Cardiac muscle cell (in vitro differentiated cells and primary cell): ENCODE measurements around the gene CDNF. TPM values are rescaled to one million over a fixed set of nuclear protein-coding genes. Genes with fewer than 3 reads are reported as not detected.

ENCODE experiments used
- DNase-seq, 2 donors: peaks; one replicate each; pipeline versions ENCODE4 v3.0.0 to v3.0.0-alpha.2; 2010 to 2017; ENCODE audit warnings: low read depth in 1 of 2, low spot score in 1 of 2
- H3K27ac ChIP-seq: fragments of 200-600 bp; sonication (generic); 2 replicates; pipeline ENCODE4 v1.5.1; 2016
- H3K27me3 ChIP-seq: fragments of 200-600 bp; sonication (generic); 2 replicates; pipeline ENCODE4 v1.6.0; 2016; ENCODE audit warnings: control low read depth
- H3K36me3 ChIP-seq: fragments of 200-600 bp; sonication (generic); 2 replicates; pipeline ENCODE4 v1.5.1; 2016; ENCODE audit warnings: control low read depth
- H3K4me1 ChIP-seq: fragments of 200-600 bp; sonication (generic); 2 replicates; pipeline ENCODE4 v1.8.1; 2017; ENCODE audit warnings: low read depth, mild to moderate bottlenecking, mixed run types
- H3K4me3 ChIP-seq: fragments of 200-600 bp; sonication (generic); 2 replicates; pipeline ENCODE4 v1.5.1; 2016; ENCODE audit warnings: mild to moderate bottlenecking
- H3K9me3 ChIP-seq: fragments of 200-600 bp; sonication (generic); 2 replicates; pipeline ENCODE4 v1.5.1; 2017; ENCODE audit warnings: low read depth, mild to moderate bottlenecking, control low read depth
- CTCF ChIP-seq: IDR thresholded peaks from 2 replicates; pipeline ENCODE4 v1.5.1; 2012; ENCODE audit warnings: low read depth, mild to moderate bottlenecking, low read length
- polyA plus RNA-seq: library from polyadenylated mRNA; unstranded; fragments of >200 nt; fragmentation: Nextera tagmentation; extraction: Ambion mirVana; gene quantifications from 2 replicates; pipeline ENCODE4 v1.2.1, GENCODE V29; 2016
- total RNA-seq: library from RNA; depleted of rRNA; stranded (reverse); fragments of >200 nt; gene quantifications from 2 replicates; pipeline ENCODE4 v1.2.3, GENCODE V29; 2016

CDNF gene
- total and polyA plus RNA-seq, 2 experiments from 2014 or later = 1.4 to 4.1 TPM

DNA sequence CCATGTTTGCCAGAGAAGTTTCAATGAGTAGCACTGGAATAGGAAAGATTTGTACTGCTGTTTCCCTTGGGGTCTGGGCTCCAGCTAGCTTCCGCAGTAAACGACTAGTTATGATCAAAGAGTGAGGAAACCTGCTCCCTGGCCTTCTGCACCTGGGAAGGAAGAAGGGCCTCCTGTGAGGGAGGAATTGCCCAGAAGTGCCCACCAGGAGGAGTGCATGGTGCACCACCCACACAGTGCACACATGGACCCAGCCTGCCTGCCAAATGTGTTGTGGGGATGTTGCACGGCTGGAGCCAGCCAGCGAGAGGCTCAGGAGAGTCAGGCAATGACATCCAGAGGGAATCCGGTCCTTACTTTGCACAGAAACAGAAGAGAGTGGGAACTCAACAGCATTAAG, 36.1 kb downstream of the CDNF start:
- H3K27ac ChIP-seq = no peak overlapping the region
- no peaks in the 10 kb centered on the region for H3K9me3 ChIP-seq
- H3K36me3 ChIP-seq = no peaks in the 10 kb centered on the region
- peak in 1 of 2 donors; percentile 20 for DNase-seq
- peak; percentile 6 for TF ChIP-seq CTCF
- H3K27me3 ChIP-seq = peaks cover 4% of the 10 kb centered on the region
- no peak overlapping the region for H3K4me3 ChIP-seq
- H3K4me1 ChIP-seq = no peaks in the 10 kb centered on the region

DNA sequence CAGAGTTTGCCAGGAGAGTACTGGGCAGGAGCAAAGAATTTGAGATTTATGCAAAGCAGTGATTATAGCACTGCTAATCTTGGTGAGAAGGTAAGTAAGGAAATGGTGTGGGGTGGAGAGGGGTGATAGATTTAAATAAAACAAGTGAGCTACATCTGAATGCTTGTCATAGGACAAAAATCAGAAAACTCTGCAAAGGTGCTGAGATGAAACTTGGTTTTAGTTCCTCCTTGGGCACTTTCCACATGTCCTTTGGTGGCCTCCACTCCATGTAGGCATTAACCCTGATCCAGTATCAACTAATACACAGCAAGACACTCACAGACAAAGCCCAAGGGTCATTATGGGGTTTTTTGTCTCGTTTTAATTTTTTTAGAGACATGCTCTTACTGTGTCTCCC, 37.4 kb downstream of the CDNF start:
- Histone ChIP-seq H3K4me1 (no peaks in the 10 kb centered on the region), H3K4me3 (no peak overlapping the region), H3K27me3 (peaks cover 4% of the 10 kb centered on the region), H3K9me3 (no peaks in the 10 kb centered on the region), H3K27ac (no peak overlapping the region), H3K36me3 (no peaks in the 10 kb centered on the region)
- no peak for TF ChIP-seq CTCF
- DNase-seq = no peak

DNA sequence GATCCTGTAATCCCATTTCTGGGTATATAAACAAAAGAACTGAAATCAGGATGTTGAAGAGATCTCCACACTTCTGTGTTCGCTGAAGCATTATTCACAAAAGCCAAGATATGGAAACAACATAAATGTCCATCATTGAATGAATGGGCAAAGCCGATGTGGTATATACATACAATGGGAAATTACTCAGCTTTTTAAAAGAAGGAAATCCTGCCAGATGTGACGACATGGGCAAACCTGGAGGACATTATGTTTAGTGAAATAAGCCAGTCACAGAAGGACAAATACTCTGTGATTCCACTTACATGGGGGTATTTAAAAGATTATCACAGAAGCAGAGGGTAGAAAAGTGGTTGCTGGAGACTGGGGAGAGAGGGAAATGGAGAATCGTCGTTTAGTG, 39.2 kb downstream of the CDNF start:
- Histone ChIP-seq H3K27ac (no peak overlapping the region), H3K36me3 (no peaks in the 10 kb centered on the region), H3K9me3 (no peaks in the 10 kb centered on the region), H3K4me3 (no peak overlapping the region), H3K4me1 (no peaks in the 10 kb centered on the region), H3K27me3 (peaks cover 4% of the 10 kb centered on the region)
- DNase-seq = no peak
- no peak for TF ChIP-seq CTCF

DNA sequence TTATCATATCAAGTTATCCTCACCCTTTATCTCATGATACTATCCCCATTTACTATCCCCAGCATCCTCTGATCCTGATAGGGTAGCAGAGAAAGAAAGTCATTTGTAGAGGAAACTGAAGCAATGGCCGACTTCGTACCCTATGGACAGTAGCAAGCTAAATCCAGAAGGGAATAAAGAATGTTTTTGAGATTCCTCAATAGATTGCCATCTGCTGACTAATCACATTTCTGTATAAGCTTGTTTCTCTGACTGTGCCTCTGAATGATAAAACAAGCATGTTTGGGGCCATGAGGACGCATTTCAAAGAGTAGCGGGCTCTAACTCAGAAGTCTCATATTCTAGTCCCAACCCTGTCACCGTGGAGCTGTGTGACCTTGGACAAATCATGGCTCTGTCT, 49.9 kb downstream of the CDNF start:
- H3K9me3 ChIP-seq = no peaks in the 10 kb centered on the region
- H3K27ac ChIP-seq = no peak overlapping the region
- TF ChIP-seq CTCF = no peak
- H3K4me1 ChIP-seq = no peaks in the 10 kb centered on the region
- no peaks in the 10 kb centered on the region for H3K36me3 ChIP-seq
- H3K4me3 ChIP-seq = no peak overlapping the region
- H3K27me3 ChIP-seq = no peaks in the 10 kb centered on the region
- DNase-seq = no peak

- Histone ChIP-seq H3K4me3 (no peak overlapping the region), H3K27me3 (no peaks in the 10 kb centered on the region), H3K4me1 (no peaks in the 10 kb centered on the region), H3K9me3 (no peaks in the 10 kb centered on the region), H3K36me3 (no peaks in the 10 kb centered on the region), H3K27ac (no peak overlapping the region)
- DNase-seq = no peak
- no peak for TF ChIP-seq CTCF
Measured at GRCh38 chr10:14784459-14785055, 53.3 kb downstream of the CDNF start.
